GM12891 (cell line): ENCODE data around the gene TNRC6C.

Experiments used
- PAX5 ChIP-seq: IDR thresholded peaks from 2 replicates; pipeline ENCODE4 v1.6.1; 2011; ENCODE audit warnings: low read length, moderate library complexity, mild to moderate bottlenecking; ENCODE audit not compliant: insufficient read depth, severe bottlenecking
- POLR2A ChIP-seq: IDR thresholded peaks from 2 replicates; pipeline ENCODE4 v1.6.1; 2011; ENCODE audit warnings: low read depth, low read length, control low read depth
- POLR2AphosphoS5 ChIP-seq: IDR thresholded peaks from 2 replicates; pipeline ENCODE4 v1.6.1; 2011; ENCODE audit warnings: low read depth, low read length, control low read depth
- POU2F2 ChIP-seq: IDR thresholded peaks from 2 replicates; pipeline ENCODE4 v1.6.1; 2011; ENCODE audit warnings: low read depth, mild to moderate bottlenecking, control low read depth, low read length, moderate library complexity
- SPI1 ChIP-seq: IDR thresholded peaks from 2 replicates; pipeline ENCODE4 v1.6.1; 2011; ENCODE audit warnings: low read depth, low read length, control low read depth

- TF ChIP-seq POLR2A (no peak), POLR2AphosphoS5 (no peak), PAX5 (no peak), SPI1 (no peak), POU2F2 (no peak)
Measured at GRCh38 chr17:78027121-78027520, 68.6 kb downstream of the TNRC6C start.
